Ishikawa (cell line): ENCODE measurements around the gene DDX43.

Experiments used
- CEBPB ChIP-seq: IDR thresholded peaks from 2 replicates; pipeline ENCODE4 v1.6.1; 2012
- CREB1 ChIP-seq: IDR thresholded peaks from 2 replicates; pipeline ENCODE4 v1.6.1; 2012; ENCODE audit warnings: low read depth
- EGR1 ChIP-seq: IDR thresholded peaks from 2 replicates; pipeline ENCODE4 v1.6.1; 2012
- EP300 ChIP-seq: IDR thresholded peaks from 2 replicates; pipeline ENCODE4 v1.6.1; 2012; ENCODE audit warnings: borderline replicate concordance
- FOXM1 ChIP-seq: IDR thresholded peaks from 2 replicates; pipeline ENCODE4 v1.6.1; 2012; ENCODE audit warnings: low read depth, borderline replicate concordance
- MAX ChIP-seq: IDR thresholded peaks from 2 replicates; pipeline ENCODE4 v1.6.1; 2012
- NFIC ChIP-seq: IDR thresholded peaks from 2 replicates; pipeline ENCODE4 v1.6.1; 2012
- RAD21 ChIP-seq: IDR thresholded peaks from 2 replicates; pipeline ENCODE4 v1.6.1; 2012; ENCODE audit warnings: low read depth
- REST ChIP-seq: IDR thresholded peaks from 2 replicates; pipeline ENCODE4 v1.6.1; 2012; ENCODE audit warnings: low read depth, mild to moderate bottlenecking
- TAF1 ChIP-seq: IDR thresholded peaks from 2 replicates; pipeline ENCODE4 v1.6.1; 2012; ENCODE audit warnings: low read depth, mild to moderate bottlenecking
- TCF12 ChIP-seq: IDR thresholded peaks from 2 replicates; pipeline ENCODE4 v1.6.1; 2012; ENCODE audit warnings: low read depth
- TEAD4 ChIP-seq: IDR thresholded peaks from 2 replicates; pipeline ENCODE4 v1.6.1; 2012
- USF1 ChIP-seq: IDR thresholded peaks from 2 replicates; pipeline ENCODE4 v1.6.1; 2012
- YY1 ChIP-seq: IDR thresholded peaks from 2 replicates; pipeline ENCODE4 v1.6.1; 2012; ENCODE audit warnings: low read depth
- ZBTB7A ChIP-seq: IDR thresholded peaks from 2 replicates; pipeline ENCODE4 v1.6.1; 2012; ENCODE audit warnings: low read depth

The DDX43 gene

GRCh38 chr6:73394577-73395354 lies at the start of gene DDX43:
Gene DDX43, plus strand, starts transcription at chr6:73394828. Its CDS starts 78 bp downstream, at chr6:73394906.
- TF ChIP-seq NFIC (no peak), YY1 (no peak), CREB1 (peak; percentile 41; the same call in 1 of the 2 replicates), TAF1 (0 out of 2 replicates have a peak, but pooled peaks have one; percentile 31), CEBPB (no peak), FOXM1 (no peak), USF1 (peak; percentile 88), EGR1 (peak; percentile 74), RAD21 (no peak), MAX (peak; percentile 95), TEAD4 (0 out of 2 replicates have a peak, but pooled peaks have one; percentile 7)

- TF ChIP-seq CREB1, result no peak
- TF ChIP-seq TAF1, result no peak
- TF ChIP-seq YY1, result no peak
- no peak for TF ChIP-seq NFIC
- TF ChIP-seq EGR1, result no peak
Measured at GRCh38 chr6:73348550-73349204, 46.0 kb upstream of the DDX43 start.

- no peak for TF ChIP-seq CREB1
- no peak for TF ChIP-seq FOXM1
Measured at GRCh38 chr6:73349311-73349710, 45.3 kb upstream of the DDX43 start.

GRCh38 chr6:73353636-73354593 lies 40.7 kb upstream of the DDX43 start, which contains the start of gene DPPA5:
Gene DPPA5, minus strand, starts transcription at chr6:73354276. Its CDS starts 51 bp downstream, at chr6:73354225.
- TF ChIP-seq ZBTB7A (no peak), USF1 (no peak), CREB1 (no peak), CEBPB (no peak), YY1 (no peak), EGR1 (no peak), EP300 (no peak), MAX (no peak)

- TF ChIP-seq RAD21 (no peak), USF1 (no peak)
Measured at GRCh38 chr6:73362358-73362757, 32.3 kb upstream of the DDX43 start, which contains the start of gene KHDC3L. Gene KHDC3L, plus strand, starts transcription at chr6:73362658. Its CDS starts 72 bp downstream, at chr6:73362730.

- TF ChIP-seq NFIC (no peak), TCF12 (no peak), CREB1 (no peak), TAF1 (no peak), FOXM1 (no peak), CEBPB (no peak), ZBTB7A (no peak), USF1 (no peak), YY1 (no peak), EGR1 (no peak), REST (no peak), EP300 (no peak), TEAD4 (no peak), MAX (no peak), RAD21 (no peak)
Measured at GRCh38 chr6:73362869-73363536, 31.6 kb upstream of the DDX43 start.
